HepG2 (cell line): Measurements from ENCODE around the gene NSF. TPM values are rescaled to one million over a fixed set of nuclear protein-coding genes. Genes with fewer than 3 reads are reported as not detected.

Source experiments
- ATAC-seq: fragments of 200-7000 bp; cut with Tn5 transposase; 3 replicates; pipeline ENCODE4 v1.9.1; 2020; ENCODE audit warnings: mild to moderate bottlenecking, moderate library complexity
- BruUV-seq: library from RNA; stranded (reverse); fragments of 400-500 nt; replicated peaks from 2 replicates; lab custom pipeline; 2021; lab: Mats Ljungman, UMichigan
- CTCF ChIA-PET: fragments of 300-600 bp; formaldehyde crosslinking; extraction: SDS; loops from one replicate; lab custom pipeline; 2021; ENCODE audit warnings: low total read pairs, inconsistent platforms, low intra/inter-chr PET ratio; lab: Yijun Ruan, JAX
- POLR2A ChIA-PET: fragments of 350-600 bp; sonication (Branson Sonifier 250); formaldehyde crosslinking; loops from one replicate; lab custom pipeline; 2020; ENCODE audit warnings: antibody characterized with exemption, inconsistent platforms; lab: Yijun Ruan, JAX
- DNase-seq: peaks from one replicate; pipeline ENCODE4 v3.0.0-alpha.2; 2015; ENCODE audit warnings: low spot score
- FAIRE-seq: peaks from 3 replicates; lab custom pipeline; 2011; peaks lifted over from hg19 to GRCh38; lab: Jason Lieb, UNC
- H2AFZ ChIP-seq: one replicate; pipeline ENCODE4 v1.6.1; 2011; ENCODE audit warnings: low read length, inconsistent platforms
- H3K27ac ChIP-seq: fragments of 300-600 bp; 3 replicates; pipeline ENCODE4 v1.8.0; 2011; ENCODE audit warnings: mixed run types, mild to moderate bottlenecking, mixed read lengths, low read length, inconsistent platforms; ENCODE audit not compliant: insufficient read depth; ENCODE audit errors: extremely low read length
- H3K27me3 ChIP-seq, 2 experiments: fragments of 200-600 bp in 1 of 2; 2 replicates in 1 of 2; 3 replicates in 1 of 2; pipeline versions ENCODE4 v1.6.0 to v1.8.0; 2011; ENCODE audit warnings: low read length in 2 of 2, mild to moderate bottlenecking in 2 of 2, moderate library complexity in 2 of 2, inconsistent platforms in 1 of 2; ENCODE audit not compliant: insufficient read depth in 2 of 2, control insufficient read depth in 1 of 2
- H3K36me3 ChIP-seq, 2 experiments: fragments of 200-600 bp in 1 of 2; replicated peaks in 1 of 2; 2 replicates in 1 of 2; 3 replicates in 1 of 2; pipeline versions ENCODE4 v1.5.1 to v1.8.0; 2011; ENCODE audit warnings: low read length in 2 of 2, inconsistent platforms in 1 of 2; ENCODE audit not compliant: insufficient read depth in 2 of 2, control insufficient read depth in 1 of 2
- H3K4me1 ChIP-seq: 2 replicates; pipeline ENCODE4 v1.5.1; 2012; ENCODE audit warnings: low read length, inconsistent platforms; ENCODE audit not compliant: insufficient read depth
- H3K4me2 ChIP-seq: 2 replicates; pipeline ENCODE4 v1.6.0; 2011; ENCODE audit warnings: low read depth, low read length, inconsistent platforms
- H3K4me3 ChIP-seq, 3 experiments: fragments of 200-600 bp in 1 of 3; sonication (generic), shearing (Covaris generic) in 1 of 3; replicated peaks in 1 of 3; 2 replicates each; pipeline ENCODE4 v1.5.1; 2011 to 2016; ENCODE audit warnings: low read length in 3 of 3, inconsistent platforms in 2 of 3, low read depth in 2 of 3, mild to moderate bottlenecking in 2 of 3, control low read depth in 1 of 3, mixed read lengths in 1 of 3; ENCODE audit not compliant: insufficient read depth in 1 of 3
- H3K79me2 ChIP-seq: one replicate; pipeline ENCODE4 v1.6.1; 2011; ENCODE audit warnings: low read length, inconsistent platforms; ENCODE audit not compliant: insufficient read depth
- H3K9ac ChIP-seq: 2 replicates; pipeline ENCODE4 v1.6.0; 2011; ENCODE audit warnings: mild to moderate bottlenecking, low read depth, low read length, inconsistent platforms; ENCODE audit not compliant: insufficient read depth
- H3K9me3 ChIP-seq: 2 replicates; pipeline ENCODE4 v1.5.1; 2012; ENCODE audit warnings: mild to moderate bottlenecking, low read length
- H4K20me1 ChIP-seq: 2 replicates; pipeline ENCODE4 v1.6.0; 2011; ENCODE audit warnings: inconsistent platforms, mild to moderate bottlenecking, low read length, moderate library complexity; ENCODE audit not compliant: insufficient read depth
- BORCS8-MEF2B ChIP-seq: sonication (generic); formaldehyde crosslinking; IDR thresholded peaks from 2 replicates; pipeline ENCODE4 v1.8.0; 2022; ENCODE audit warnings: mild to moderate bottlenecking, missing genetic modification reagents
- GFI1 ChIP-seq: sonication (generic); formaldehyde crosslinking; IDR thresholded peaks from 2 replicates; pipeline ENCODE4 v1.5.0; 2020; ENCODE audit warnings: missing genetic modification reagents, mild to moderate bottlenecking, borderline replicate concordance
- ISX ChIP-seq: sonication (generic); formaldehyde crosslinking; conservative IDR thresholded peaks from 2 replicates; pipeline ENCODE4 v1.5.0; 2020; ENCODE audit warnings: missing genetic modification reagents
- JARID2 ChIP-seq: sonication (generic); formaldehyde crosslinking; IDR thresholded peaks from 2 replicates; pipeline ENCODE4 v1.8.1; 2023; ENCODE audit warnings: missing genetic modification reagents, inconsistent platforms; ENCODE audit not compliant: insufficient replicate concordance
- JUNB ChIP-seq: sonication (generic); formaldehyde crosslinking; IDR thresholded peaks from 2 replicates; pipeline ENCODE4 v1.8.0; 2022; ENCODE audit warnings: missing genetic modification reagents, mild to moderate bottlenecking, borderline replicate concordance
- KDM1A ChIP-seq: IDR thresholded peaks from 2 replicates; pipeline ENCODE4 v1.6.1; 2016; ENCODE audit warnings: missing compliant biosample characterization
- KDM3A ChIP-seq: IDR thresholded peaks from 2 replicates; pipeline ENCODE4 v1.6.1; 2018; ENCODE audit warnings: low read depth, missing compliant biosample characterization
- MBNL3 ChIP-seq: fragments of 250-450 bp; sonication (Bioruptor Pico); conservative IDR thresholded peaks from 2 replicates; pipeline ENCODE4 v1.8.0; 2022; ENCODE audit warnings: mild to moderate bottlenecking, inconsistent platforms
- NFE2 ChIP-seq: sonication (generic); formaldehyde crosslinking; IDR thresholded peaks from 2 replicates; pipeline ENCODE4 v1.4.0; 2020; ENCODE audit warnings: missing genetic modification reagents
- ONECUT2 ChIP-seq: sonication (generic); formaldehyde crosslinking; IDR thresholded peaks from 2 replicates; pipeline ENCODE4 v1.4.0; 2020; ENCODE audit warnings: missing genetic modification reagents
- SOX13 ChIP-seq, 3 experiments: fragments of 450-650 bp in 1 of 3; sonication (generic) in 1 of 3; formaldehyde crosslinking in 1 of 3; IDR thresholded peaks in 2 of 3; conservative IDR thresholded peaks in 1 of 3; 2 replicates each; pipeline versions ENCODE4 v1.5.0 to v1.6.1; 2016 to 2020; ENCODE audit warnings: antibody characterized with exemption in 1 of 3, mild to moderate bottlenecking in 1 of 3, missing compliant biosample characterization in 1 of 3, missing genetic modification reagents in 1 of 3, moderate library complexity in 1 of 3
- SP1 ChIP-seq, 2 experiments: fragments of 450-650 bp in 1 of 2; sonication (generic) in 1 of 2; formaldehyde crosslinking in 1 of 2; IDR thresholded peaks; 2 replicates each; pipeline versions ENCODE4 v1.4.0 to v1.6.1; 2016 to 2020; ENCODE audit warnings: missing genetic modification reagents in 1 of 2
- ZBTB10 ChIP-seq: sonication (generic); formaldehyde crosslinking; IDR thresholded peaks from 2 replicates; pipeline ENCODE4 v1.4.0; 2020; ENCODE audit warnings: missing genetic modification reagents, borderline replicate concordance
- ZNF329 ChIP-seq: sonication (generic); formaldehyde crosslinking; IDR thresholded peaks from 2 replicates; pipeline ENCODE4 v1.9.0; 2021; ENCODE audit warnings: low read depth, mild to moderate bottlenecking, missing genetic modification reagents
- ZNF414 ChIP-seq: sonication (generic); formaldehyde crosslinking; IDR thresholded peaks from 2 replicates; pipeline ENCODE4 v1.5.0; 2020; ENCODE audit warnings: missing genetic modification reagents
- ZNF563 ChIP-seq: sonication (generic); formaldehyde crosslinking; IDR thresholded peaks from 2 replicates; pipeline ENCODE4 v1.8.0; 2022; ENCODE audit warnings: mild to moderate bottlenecking, moderate library complexity, missing genetic modification reagents
- ZNF644 ChIP-seq: IDR thresholded peaks from 2 replicates; pipeline ENCODE4 v1.6.1; 2016; ENCODE audit warnings: low read depth
- ZNF674 ChIP-seq: sonication (generic); formaldehyde crosslinking; IDR thresholded peaks from 2 replicates; pipeline ENCODE4 v1.5.0; 2020; ENCODE audit warnings: low read depth, mild to moderate bottlenecking, missing genetic modification reagents
- ZSCAN20 ChIP-seq: sonication (generic); formaldehyde crosslinking; IDR thresholded peaks from 2 replicates; pipeline ENCODE4 v1.4.0; 2020; ENCODE audit warnings: missing genetic modification reagents, mild to moderate bottlenecking, borderline replicate concordance
- WGBS: methylation state at CpG from one replicate; pipeline ENCODE4 v1.1.6; 2017; ENCODE audit warnings: low lambda C conversion rate; 5-methylcytosine and 5-hydroxymethylcytosine counted together
- in situ Hi-C: cut with HindIII; loops from 2 replicates; pipeline ENCODE4 v1.10.0; 2017; ENCODE audit warnings: low pct_unique_long_range_greater_than_20kb; ENCODE audit not compliant: extremely low pct_ligation_motif_present
- intact Hi-C: fragments of 100-400 bp; cut with micrococcal nuclease; formaldehyde crosslinking; loops from one replicate; pipeline ENCODE4 v1.10.0; 2022; ENCODE audit not compliant: unreplicated experiment
- polyA plus RNA-seq, 8 experiments: library from polyadenylated mRNA; depleted of rRNA in 3 of 8; stranded (reverse) in 7 of 8; unstranded in 1 of 8; fragments of >200 nt; fragmentation: Illumina TruSeq in 4 of 8; extraction: Trizol in 4 of 8; gene quantifications; 2 replicates each; pipeline versions ENCODE4 v1.2.1 to v1.2.3, GENCODE V29; 2011 to 2016; ENCODE audit warnings: low read depth in 4 of 8, missing spikeins in 1 of 8, mixed read lengths in 1 of 8; ENCODE audit not compliant: insufficient read depth in 1 of 8
- total RNA-seq, 5 experiments: library from RNA; depleted of rRNA; stranded (reverse); fragments of >200 nt; fragmentation: Illumina TruSeq; extraction: Trizol; gene quantifications; 2 replicates each; pipeline ENCODE4 v1.2.3, GENCODE V29; 2016; ENCODE audit warnings: low read depth in 1 of 5

The NSF gene
- total and polyA plus RNA-seq, 2 of the 13 experiments (the other 11 are each of a cell fraction or from before 2014, with no cell fraction given) = 21.9 to 37.8 TPM

GRCh38 chr17:46753776-46754175 lies 163.3 kb downstream of the NSF start:
- Histone ChIP-seq H3K4me2 (no peak overlapping the region), H4K20me1 (no peaks in the 10 kb centered on the region), H3K4me1 (peaks cover 12% of the 10 kb centered on the region), H3K36me3 (peaks cover 21 to 35% of the 10 kb centered on the region in 2 experiments), H3K79me2 (no peaks in the 10 kb centered on the region), H3K27me3 (no peaks in the 10 kb centered on the region), H3K9me3 (no peaks in the 10 kb centered on the region), H3K4me3 (no peak overlapping the region), H3K9ac (no peak overlapping the region), H3K27ac (no peak overlapping the region), H2AFZ (no peak overlapping the region)
- ChIA-PET POLR2A (no interaction called here), CTCF (no interaction called here)
- in situ Hi-C loops (no loop called here), intact Hi-C loops (no loop called here)
- ATAC-seq (no peak), FAIRE-seq (no peak), DNase-seq (no peak)
- TF ChIP-seq ZNF674 (CRISPR knock-in tag) (no peak), KDM1A (no peak), SP1 (IDR thresholded peaks at IDR 0.05) (no peak), SP1 (CRISPR knock-in tag; IDR thresholded peaks at IDR 0.05) (no peak), ZSCAN20 (CRISPR knock-in tag) (no peak), ZBTB10 (CRISPR knock-in tag) (no peak), SOX13 (IDR thresholded peaks at IDR 0.05) (no peak), SOX13 (CRISPR knock-in tag; conservative IDR thresholded peaks at IDR 0.05 in 1 of 2, IDR thresholded peaks at IDR 0.05 in 1 of 2) (no peak), ZNF563 (CRISPR knock-in tag) (no peak), ISX (CRISPR knock-in tag) (no peak), BORCS8-MEF2B (CRISPR knock-in tag) (no peak), MBNL3 (CRISPR knock-in tag) (no peak), KDM3A (CRISPR knock-in tag) (no peak), ZNF414 (no peak), ONECUT2 (no peak), ZNF644 (CRISPR knock-in tag) (no peak), JARID2 (CRISPR knock-in tag) (no peak), GFI1 (CRISPR knock-in tag) (no peak), ZNF329 (CRISPR knock-in tag) (no peak), NFE2 (CRISPR knock-in tag) (no peak), JUNB (no peak)
- no TSS peak for BruUV-seq
- WGBS = 90% methylated on average over 3 of the region's 3 CpGs
